GM12878 (cell line): Measurements from ENCODE around the gene PPFIA4. TPM values are rescaled to one million over a fixed set of nuclear protein-coding genes. Genes with fewer than 3 reads are reported as not detected.

Source experiments
- ATAC-seq: fragments of 200-7000 bp; cut with Tn5 transposase; 3 replicates; pipeline ENCODE4 v1.9.1; 2020; ENCODE audit warnings: mild to moderate bottlenecking, moderate library complexity
- BruUV-seq: library from RNA; stranded (reverse); fragments of 400-500 nt; replicated peaks from 2 replicates; lab custom pipeline; 2021; lab: Mats Ljungman, UMichigan
- CTCF ChIA-PET: fragments of 300-600 bp; sonication (Branson Sonifier 250); formaldehyde crosslinking; extraction: SDS; loops from one replicate; lab custom pipeline; 2021; ENCODE audit warnings: inconsistent platforms; lab: Yijun Ruan, JAX
- POLR2A ChIA-PET: fragments of 350-600 bp; formaldehyde crosslinking; extraction: SDS; loops from one replicate; lab custom pipeline; 2021; ENCODE audit warnings: inconsistent platforms; lab: Charles Lee
- RAD21 ChIA-PET: fragments of 300-600 bp; sonication (Branson Sonifier 250); formaldehyde crosslinking; loops from one replicate; lab custom pipeline; 2023; ENCODE audit warnings: antibody characterized with exemption; ENCODE audit not compliant: unreplicated experiment; lab: Charles Lee
- SMC1A ChIA-PET: fragments of 300-600 bp; sonication (Branson Sonifier 250); formaldehyde crosslinking; loops from one replicate; lab custom pipeline; 2023; ENCODE audit not compliant: unreplicated experiment, uncharacterized antibody; lab: Charles Lee
- DNase-seq: peaks from one replicate; pipeline ENCODE4 v3.0.0-alpha.2; 2011; ENCODE audit warnings: low read depth, low spot score
- FAIRE-seq: peaks from 3 replicates; lab custom pipeline; 2011; peaks lifted over from hg19 to GRCh38; lab: Jason Lieb, UNC
- H2AFZ ChIP-seq: 2 replicates; pipeline ENCODE4 v1.6.0; 2011; ENCODE audit warnings: low read depth, low read length, control low read depth; ENCODE audit not compliant: control insufficient read depth
- H3K27ac ChIP-seq: 2 replicates; pipeline ENCODE4 v1.5.1; 2011; ENCODE audit warnings: control low read depth; ENCODE audit not compliant: control insufficient read depth, insufficient read depth
- H3K27me3 ChIP-seq, 2 experiments: replicated peaks in 1 of 2; 2 replicates each; pipeline versions ENCODE4 v1.6.0 to v1.6.1; 2011; ENCODE audit warnings: low read length in 1 of 2; ENCODE audit not compliant: control insufficient read depth in 2 of 2, insufficient read depth in 2 of 2
- H3K36me3 ChIP-seq, 2 experiments: 2 replicates each; pipeline ENCODE4 v1.5.1; 2011; ENCODE audit warnings: low read length in 1 of 2; ENCODE audit not compliant: control insufficient read depth in 2 of 2, insufficient read depth in 2 of 2
- H3K4me1 ChIP-seq: 2 replicates; pipeline ENCODE4 v1.6.1; 2011; ENCODE audit warnings: mild to moderate bottlenecking, low read length, moderate library complexity, mixed read lengths; ENCODE audit not compliant: control insufficient read depth, insufficient read depth
- H3K4me2 ChIP-seq: 2 replicates; pipeline ENCODE4 v1.6.0; 2011; ENCODE audit warnings: control low read depth; ENCODE audit not compliant: control insufficient read depth, insufficient read depth
- H3K4me3 ChIP-seq: fragments of 200-600 bp; sonication (generic); 2 replicates; pipeline ENCODE4 v1.5.1; 2016
- H3K79me2 ChIP-seq: 2 replicates; pipeline ENCODE4 v1.6.0; 2011; ENCODE audit warnings: low read length; ENCODE audit not compliant: control insufficient read depth, insufficient read depth
- H3K9ac ChIP-seq: 2 replicates; pipeline ENCODE4 v1.8.0; 2011; ENCODE audit warnings: low read length, control low read depth, mixed read lengths; ENCODE audit not compliant: control insufficient read depth, insufficient read depth
- H3K9me3 ChIP-seq: replicated peaks from 3 replicates; pipeline ENCODE4 v1.5.1; 2011; ENCODE audit warnings: mild to moderate bottlenecking, low read length; ENCODE audit not compliant: control insufficient read depth, insufficient read depth
- H4K20me1 ChIP-seq: 2 replicates; pipeline ENCODE4 v1.6.0; 2011; ENCODE audit not compliant: control insufficient read depth, insufficient read depth
- NFXL1 ChIP-seq: fragments of 450-650 bp; IDR thresholded peaks from 2 replicates; pipeline ENCODE4 v1.6.1; 2017; ENCODE audit warnings: antibody characterized with exemption, mild to moderate bottlenecking, borderline replicate concordance
- RAD21 ChIP-seq: IDR thresholded peaks from 2 replicates; pipeline ENCODE4 v1.6.1; 2011; ENCODE audit warnings: mild to moderate bottlenecking, low read depth, low read length, moderate library complexity; ENCODE audit not compliant: insufficient read depth
- SMC3 ChIP-seq: IDR thresholded peaks from 2 replicates; pipeline ENCODE4 v1.6.1; 2011; ENCODE audit warnings: low read length, improper control_type of control experiment, borderline replicate concordance
- WGBS: methylation state at CpG from one replicate; pipeline ENCODE4 v1.1.6; 2016; ENCODE audit warnings: low lambda C conversion rate; ENCODE audit not compliant: insufficient replicate concordance, insufficient coverage; ENCODE audit errors: missing lambda C conversion rate; 5-methylcytosine and 5-hydroxymethylcytosine counted together
- in situ Hi-C: fragments of 300-500 bp; cut with MboI; formaldehyde crosslinking; loops from 9 replicates; pipeline ENCODE4 v1.14.3; 2018; ENCODE audit warnings: mixed read lengths
- intact Hi-C: fragments of 100-400 bp; cut with micrococcal nuclease; formaldehyde crosslinking; loops from one replicate; pipeline ENCODE4 v1.14.2; 2022; ENCODE audit not compliant: unreplicated experiment
- polyA plus RNA-seq, 11 experiments: library from polyadenylated mRNA; depleted of rRNA in 4 of 11; unstranded in 6 of 11; stranded (reverse) in 5 of 11; fragments of >200 nt; fragmentation: Nextera tagmentation in 4 of 11; fragmentation: Illumina TruSeq in 1 of 11; extraction: Ambion mirVana in 4 of 11; extraction: Trizol in 1 of 11; gene quantifications; 1 replicate in 1 of 11; 2 replicates in 10 of 11; pipeline versions ENCODE4 v1.2.1 to v1.2.3, GENCODE V29; 2011 to 2016; ENCODE audit warnings: inconsistent platforms in 2 of 11, missing spikeins in 2 of 11, low read depth in 1 of 11
- total RNA-seq, 4 experiments: library from RNA; depleted of rRNA in 3 of 4; stranded (reverse); fragments of >200 nt in 3 of 4; fragmentation: Illumina TruSeq in 1 of 4; extraction: Trizol in 1 of 4; gene quantifications; 2 replicates each; pipeline versions ENCODE4 v1.2.1 to v1.2.3, GENCODE V29; 2013 to 2021
- TF ChIP-seq, protein P1 (sequence below): fragments of 150-350 bp; IDR thresholded peaks from 2 replicates; pipeline ENCODE4 v1.6.1; 2014; ENCODE audit warnings: mild to moderate bottlenecking, low read depth, low read length
- TF ChIP-seq, protein P2 (sequence below), 3 experiments: IDR thresholded peaks in 2 of 3; conservative IDR thresholded peaks in 1 of 3; 2 replicates each; pipeline ENCODE4 v1.5.1; 2011; ENCODE audit warnings: low read depth in 3 of 3, low read length in 3 of 3, mild to moderate bottlenecking in 3 of 3, control low read depth in 2 of 3, moderate library complexity in 2 of 3, inconsistent platforms in 1 of 3, mixed read lengths in 1 of 3; ENCODE audit not compliant: control insufficient read depth in 2 of 3, insufficient read depth in 1 of 3; ENCODE audit errors: extremely low read depth in 1 of 3

The PPFIA4 gene
- total and polyA plus RNA-seq, 10 of the 15 experiments (the other 5 are each of a cell fraction or from before 2014, with no cell fraction given), result 0.02 to 19.7 (median 0.34) TPM; not detected in 1

DNA sequence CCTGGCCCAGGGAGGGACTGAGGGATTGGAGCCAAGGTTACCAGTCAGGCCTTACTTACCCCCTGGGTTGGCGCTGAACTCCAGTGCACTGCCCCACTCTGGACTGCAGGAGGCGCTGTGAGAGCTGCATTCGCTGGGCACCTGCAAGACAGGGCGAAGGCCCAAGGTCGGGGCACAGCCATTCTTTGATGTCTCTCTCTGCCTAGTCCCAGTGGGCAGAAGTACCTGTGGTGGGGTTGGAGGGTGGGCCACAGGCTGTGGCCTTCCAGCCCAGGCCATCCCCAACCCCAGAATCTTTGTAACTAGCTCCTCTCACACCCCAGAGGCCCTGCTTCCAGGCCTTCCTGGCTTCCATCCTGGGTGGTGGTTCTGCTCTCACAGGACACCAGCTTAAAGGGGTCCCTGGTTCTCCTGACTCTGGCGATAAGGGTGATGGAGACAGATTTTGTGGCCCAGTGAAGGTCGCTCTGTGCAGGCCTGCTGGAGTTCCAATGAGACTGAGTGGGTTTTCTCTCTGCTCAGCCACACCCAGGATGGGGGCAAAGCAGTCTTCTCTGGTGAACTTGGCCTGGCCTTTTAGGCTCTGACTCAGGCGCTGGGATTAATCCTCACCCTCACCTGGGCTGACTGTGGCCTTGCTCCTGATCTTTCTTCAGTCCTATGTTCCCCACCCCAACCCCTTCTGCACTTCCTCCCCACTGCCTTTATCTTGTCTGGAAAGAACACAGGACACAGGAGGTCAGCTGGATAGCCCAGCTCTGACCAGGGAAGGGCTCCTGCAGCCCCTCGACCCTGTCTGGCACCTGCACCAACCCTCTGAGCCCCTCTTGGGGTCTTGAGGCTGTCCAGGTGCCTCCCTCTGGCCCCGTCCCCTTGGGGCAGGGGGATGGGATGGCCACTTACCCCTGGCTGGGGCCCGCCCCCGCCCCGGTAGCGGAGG lies 58.6 kb downstream of the PPFIA4 start:
- ChIA-PET CTCF (interaction anchor here (0.6 to 3.9 kb wide), 13 partner anchors 9 to 403 kb away, joined by 3 to 35 read pairs (median 4); no protein-coding TSS in a partner anchor), POLR2A (no interaction called here), SMC1A (no interaction called here), RAD21 (interaction anchor here (1.3 to 3.2 kb wide), 3 partner anchors 88 to 182 kb away, joined by 4 to 16 read pairs (median 6); no protein-coding TSS in a partner anchor)
- Histone ChIP-seq H3K27ac (no peak overlapping the region), H3K79me2 (no peaks in the 10 kb centered on the region), H3K9me3 (no peaks in the 10 kb centered on the region), H3K27me3 (peaks cover 0 to 3% of the 10 kb centered on the region in 2 experiments; a peak in 2 of 4 replicates), H4K20me1 (no peaks in the 10 kb centered on the region; the same call in 1 of the 2 replicates), H3K4me1 (no peaks in the 10 kb centered on the region), H3K4me3 (no peak overlapping the region), H3K9ac (no peak overlapping the region), H3K36me3 (no peaks in the 10 kb centered on the region), H3K4me2 (no peak overlapping the region), H2AFZ (no peak overlapping the region)
- ATAC-seq (peak; percentile 75), FAIRE-seq (no peak), DNase-seq (no peak)
- in situ Hi-C loops (no loop called here), intact Hi-C loops (no loop called here)
- WGBS, result 30% methylated on average over 14 of the region's 14 CpGs
- TF ChIP-seq, protein P1, sequence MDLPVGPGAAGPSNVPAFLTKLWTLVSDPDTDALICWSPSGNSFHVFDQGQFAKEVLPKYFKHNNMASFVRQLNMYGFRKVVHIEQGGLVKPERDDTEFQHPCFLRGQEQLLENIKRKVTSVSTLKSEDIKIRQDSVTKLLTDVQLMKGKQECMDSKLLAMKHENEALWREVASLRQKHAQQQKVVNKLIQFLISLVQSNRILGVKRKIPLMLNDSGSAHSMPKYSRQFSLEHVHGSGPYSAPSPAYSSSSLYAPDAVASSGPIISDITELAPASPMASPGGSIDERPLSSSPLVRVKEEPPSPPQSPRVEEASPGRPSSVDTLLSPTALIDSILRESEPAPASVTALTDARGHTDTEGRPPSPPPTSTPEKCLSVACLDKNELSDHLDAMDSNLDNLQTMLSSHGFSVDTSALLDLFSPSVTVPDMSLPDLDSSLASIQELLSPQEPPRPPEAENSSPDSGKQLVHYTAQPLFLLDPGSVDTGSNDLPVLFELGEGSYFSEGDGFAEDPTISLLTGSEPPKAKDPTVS, result no peak
- TF ChIP-seq NFXL1 (no peak), SMC3 (peak; percentile 30; the same call in 1 of the 2 replicates), RAD21 (peak; percentile 51)
- TF ChIP-seq, protein P2, sequence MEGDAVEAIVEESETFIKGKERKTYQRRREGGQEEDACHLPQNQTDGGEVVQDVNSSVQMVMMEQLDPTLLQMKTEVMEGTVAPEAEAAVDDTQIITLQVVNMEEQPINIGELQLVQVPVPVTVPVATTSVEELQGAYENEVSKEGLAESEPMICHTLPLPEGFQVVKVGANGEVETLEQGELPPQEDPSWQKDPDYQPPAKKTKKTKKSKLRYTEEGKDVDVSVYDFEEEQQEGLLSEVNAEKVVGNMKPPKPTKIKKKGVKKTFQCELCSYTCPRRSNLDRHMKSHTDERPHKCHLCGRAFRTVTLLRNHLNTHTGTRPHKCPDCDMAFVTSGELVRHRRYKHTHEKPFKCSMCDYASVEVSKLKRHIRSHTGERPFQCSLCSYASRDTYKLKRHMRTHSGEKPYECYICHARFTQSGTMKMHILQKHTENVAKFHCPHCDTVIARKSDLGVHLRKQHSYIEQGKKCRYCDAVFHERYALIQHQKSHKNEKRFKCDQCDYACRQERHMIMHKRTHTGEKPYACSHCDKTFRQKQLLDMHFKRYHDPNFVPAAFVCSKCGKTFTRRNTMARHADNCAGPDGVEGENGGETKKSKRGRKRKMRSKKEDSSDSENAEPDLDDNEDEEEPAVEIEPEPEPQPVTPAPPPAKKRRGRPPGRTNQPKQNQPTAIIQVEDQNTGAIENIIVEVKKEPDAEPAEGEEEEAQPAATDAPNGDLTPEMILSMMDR (IDR thresholded peaks at IDR 0.05 in 2 of 3, conservative IDR thresholded peaks at IDR 0.05 in 1 of 3; ENCODE audit: control insufficient read depth in 2 of 3, extremely low read depth in 1 of 3, insufficient read depth in 1 of 3, low read depth in 3 of 3, low read length in 3 of 3), result peak; percentile 39 to 73 (median 58)
- BruUV-seq, result no TSS peak
